ENCODE measurements around the gene KNTC1.
"Not testable (repeated sequence)": the region's sequence is repeated elsewhere in the genome, so short reads cannot be mapped to it uniquely, and the experiment has no call there.

KNTC1 gene

DNA sequence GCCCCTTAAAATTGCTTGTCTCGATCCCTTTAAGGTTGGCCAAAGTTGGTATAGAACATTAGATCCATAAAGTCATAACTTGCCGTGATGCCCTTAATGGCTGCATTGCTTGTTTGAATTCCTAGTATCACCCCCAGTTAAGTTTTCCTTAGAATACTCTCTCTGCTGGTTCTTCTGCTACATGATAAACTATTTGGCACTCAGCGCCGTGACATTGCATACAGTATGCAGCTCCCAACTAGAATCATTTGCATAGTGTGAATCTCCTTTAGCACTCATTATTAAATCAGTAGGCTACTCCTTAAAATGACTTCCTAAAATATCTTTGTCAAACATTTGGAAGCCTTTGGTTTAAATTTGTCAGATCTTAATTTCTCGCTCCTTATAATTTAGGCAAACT, 42.2 kb downstream of the KNTC1 start:
- Histone ChIP-seq H2AK5ac (ENCODE audit: low read depth, low read length) (no peak overlapping the region), H3K27me3 (ENCODE audit: control insufficient read depth in 3 of 3, insufficient read depth in 3 of 3, low read depth in 1 of 3, low read length in 3 of 3) (no peaks in the 10 kb centered on the region), H3K36me3 (replicated peaks in 1 of 2; ENCODE audit: control insufficient read depth in 2 of 2, insufficient read depth in 2 of 2, low read length in 2 of 2) (peaks cover 24 to 100% of the 10 kb centered on the region in 2 donors), H3K4me1 (ENCODE audit: control insufficient read depth in 2 of 2, insufficient read depth in 1 of 2, low read depth in 1 of 2, low read length in 2 of 2) (no peaks in the 10 kb centered on the region), H3K23ac (ENCODE audit: low read depth, low read length, poor library complexity) (no peak overlapping the region), H4K8ac (ENCODE audit: low read depth, low read length) (no peak overlapping the region), H2BK12ac (ENCODE audit: low read length) (no peak overlapping the region), H2BK15ac (ENCODE audit: low read length) (no peak overlapping the region), H2BK120ac (ENCODE audit: low read depth, low read length) (no peak overlapping the region), H3K4ac (ENCODE audit: low read length) (no peak overlapping the region), H3K18ac (ENCODE audit: low read length) (no peak overlapping the region), H2AFZ (ENCODE audit: low read length) (no peak overlapping the region), H3K27ac (replicated peaks; ENCODE audit: low read length) (no peak overlapping the region), H3K4me3 (ENCODE audit: low read length in 2 of 2) (no peak overlapping the region), H3K14ac (ENCODE audit: low read length) (no peak overlapping the region), H4K91ac (ENCODE audit: low read depth, low read length, poor library complexity) (no peak overlapping the region), H3K4me2 (ENCODE audit: insufficient read depth, low read length, poor library complexity, severe bottlenecking) (no peak overlapping the region), H3K9me3 (replicated peaks in 1 of 2; ENCODE audit: control insufficient read depth in 2 of 2, insufficient read depth in 1 of 2, low read depth in 1 of 2, low read length in 2 of 2) (no peaks in the 10 kb centered on the region), H3K79me1 (ENCODE audit: low read depth, low read length) (no peaks in the 10 kb centered on the region), H3K9ac (ENCODE audit: low read depth, low read length, poor library complexity) (no peak overlapping the region), H2BK5ac (ENCODE audit: low read length) (no peak overlapping the region)
- no peak for DNase-seq (ENCODE audit: low spot score)
- WGBS, 2 donors (ENCODE audit: extremely low coverage in 2 of 2, insufficient read length in 2 of 2, insufficient replicate concordance in 1 of 2): no CpG with 5 or more reads among the region's 5 CpGs

DNA sequence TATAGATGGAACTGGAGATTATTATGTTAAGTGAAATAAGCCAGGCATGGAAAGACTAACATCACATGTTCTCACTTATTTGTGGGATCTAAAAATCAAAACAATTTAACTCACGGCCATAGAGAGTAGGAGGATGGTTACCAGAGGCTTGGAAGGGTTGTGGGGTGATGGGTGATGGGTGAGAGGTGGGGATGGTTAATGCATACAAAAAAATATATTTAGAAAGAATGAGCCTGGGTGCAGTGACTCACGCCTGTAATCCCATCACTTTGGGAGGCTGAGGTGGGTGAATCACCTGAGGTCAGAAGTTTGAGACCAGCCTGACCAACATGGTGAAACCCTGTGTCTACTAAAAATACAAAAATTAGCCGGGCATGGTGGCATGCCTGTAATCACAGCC, 43.0 kb downstream of the KNTC1 start:
- H2AFZ ChIP-seq (ENCODE audit: low read length); H2BK120ac ChIP-seq (ENCODE audit: low read depth, low read length); H2BK5ac ChIP-seq (ENCODE audit: low read length); H3K9ac ChIP-seq (ENCODE audit: low read depth, low read length, poor library complexity); DNase-seq (ENCODE audit: low spot score); H3K4me3 ChIP-seq (ENCODE audit: low read length in 2 of 2); H3K27me3 ChIP-seq (ENCODE audit: control insufficient read depth in 3 of 3, insufficient read depth in 3 of 3, low read depth in 1 of 3, low read length in 3 of 3); H4K91ac ChIP-seq (ENCODE audit: low read depth, low read length, poor library complexity); H2BK12ac ChIP-seq (ENCODE audit: low read length); H3K18ac ChIP-seq (ENCODE audit: low read length); H3K23ac ChIP-seq (ENCODE audit: low read depth, low read length, poor library complexity); H4K8ac ChIP-seq (ENCODE audit: low read depth, low read length); H3K79me1 ChIP-seq (ENCODE audit: low read depth, low read length); H3K27ac ChIP-seq (replicated peaks; ENCODE audit: low read length); H3K4me2 ChIP-seq (ENCODE audit: insufficient read depth, low read length, poor library complexity, severe bottlenecking); H3K4ac ChIP-seq (ENCODE audit: low read length); H3K14ac ChIP-seq (ENCODE audit: low read length); H3K9me3 ChIP-seq (replicated peaks in 1 of 2; ENCODE audit: control insufficient read depth in 2 of 2, insufficient read depth in 1 of 2, low read depth in 1 of 2, low read length in 2 of 2); H2BK15ac ChIP-seq (ENCODE audit: low read length); H2AK5ac ChIP-seq (ENCODE audit: low read depth, low read length); H3K4me1 ChIP-seq (ENCODE audit: control insufficient read depth in 2 of 2, insufficient read depth in 1 of 2, low read depth in 1 of 2, low read length in 2 of 2): not testable (repeated sequence)
- no CpG with 5 or more reads among the region's 3 CpGs for WGBS, 2 donors (ENCODE audit: extremely low coverage in 2 of 2, insufficient read length in 2 of 2, insufficient replicate concordance in 1 of 2)
- H3K36me3 ChIP-seq (replicated peaks in 1 of 2; ENCODE audit: control insufficient read depth in 2 of 2, insufficient read depth in 2 of 2, low read length in 2 of 2): peaks cover 27 to 100% of the 10 kb centered on the region in 2 donors

GRCh38 chr12:122571821-122572220, 44.8 kb downstream of the KNTC1 start:
- no peak overlapping the region for H2BK5ac ChIP-seq (ENCODE audit: low read length)
- no CpG with 5 or more reads among the region's 6 CpGs for WGBS, 2 donors (ENCODE audit: extremely low coverage in 2 of 2, insufficient read length in 2 of 2, insufficient replicate concordance in 1 of 2)
- no peak overlapping the region for H3K4me2 ChIP-seq (ENCODE audit: insufficient read depth, low read length, poor library complexity, severe bottlenecking)
- H3K4ac ChIP-seq (ENCODE audit: low read length): no peak overlapping the region
- H3K4me1 ChIP-seq (ENCODE audit: control insufficient read depth in 2 of 2, insufficient read depth in 1 of 2, low read depth in 1 of 2, low read length in 2 of 2): no peaks in the 10 kb centered on the region
- peaks cover 27 to 100% of the 10 kb centered on the region in 2 donors for H3K36me3 ChIP-seq (replicated peaks in 1 of 2; ENCODE audit: control insufficient read depth in 2 of 2, insufficient read depth in 2 of 2, low read length in 2 of 2)
- no peak overlapping the region for H2AFZ ChIP-seq (ENCODE audit: low read length)
- no peak overlapping the region for H2AK5ac ChIP-seq (ENCODE audit: low read depth, low read length)
- no peak overlapping the region for H2BK12ac ChIP-seq (ENCODE audit: low read length)
- H2BK15ac ChIP-seq (ENCODE audit: low read length): no peak overlapping the region
- H4K8ac ChIP-seq (ENCODE audit: low read depth, low read length): no peak overlapping the region
- H2BK120ac ChIP-seq (ENCODE audit: low read depth, low read length): no peak overlapping the region
- DNase-seq (ENCODE audit: low spot score): no peak
- H3K14ac ChIP-seq (ENCODE audit: low read length): no peak overlapping the region
- H4K91ac ChIP-seq (ENCODE audit: low read depth, low read length, poor library complexity): no peak overlapping the region
- no peaks in the 10 kb centered on the region for H3K9me3 ChIP-seq (replicated peaks in 1 of 2; ENCODE audit: control insufficient read depth in 2 of 2, insufficient read depth in 1 of 2, low read depth in 1 of 2, low read length in 2 of 2)
- H3K79me1 ChIP-seq (ENCODE audit: low read depth, low read length): no peaks in the 10 kb centered on the region
- no peak overlapping the region for H3K18ac ChIP-seq (ENCODE audit: low read length)
- no peak overlapping the region for H3K27ac ChIP-seq (replicated peaks; ENCODE audit: low read length)
- H3K9ac ChIP-seq (ENCODE audit: low read depth, low read length, poor library complexity): no peak overlapping the region
- H3K23ac ChIP-seq (ENCODE audit: low read depth, low read length, poor library complexity): no peak overlapping the region
- no peaks in the 10 kb centered on the region for H3K27me3 ChIP-seq (ENCODE audit: control insufficient read depth in 3 of 3, insufficient read depth in 3 of 3, low read depth in 1 of 3, low read length in 3 of 3)
- no peak overlapping the region for H3K4me3 ChIP-seq (ENCODE audit: low read length in 2 of 2)

GRCh38 chr12:122583294-122583693, 56.2 kb downstream of the KNTC1 start:
- not testable (repeated sequence) for H3K4me2 ChIP-seq (ENCODE audit: insufficient read depth, low read length, poor library complexity, severe bottlenecking); H2AFZ ChIP-seq (ENCODE audit: low read length); H3K79me1 ChIP-seq (ENCODE audit: low read depth, low read length); H3K9ac ChIP-seq (ENCODE audit: low read depth, low read length, poor library complexity); H2AK5ac ChIP-seq (ENCODE audit: low read depth, low read length); H3K27me3 ChIP-seq (ENCODE audit: control insufficient read depth in 3 of 3, insufficient read depth in 3 of 3, low read depth in 1 of 3, low read length in 3 of 3); H3K4me1 ChIP-seq (ENCODE audit: control insufficient read depth in 2 of 2, insufficient read depth in 1 of 2, low read depth in 1 of 2, low read length in 2 of 2); H3K14ac ChIP-seq (ENCODE audit: low read length); H3K9me3 ChIP-seq (replicated peaks in 1 of 2; ENCODE audit: control insufficient read depth in 2 of 2, insufficient read depth in 1 of 2, low read depth in 1 of 2, low read length in 2 of 2); H3K23ac ChIP-seq (ENCODE audit: low read depth, low read length, poor library complexity); H2BK120ac ChIP-seq (ENCODE audit: low read depth, low read length); H3K27ac ChIP-seq (replicated peaks; ENCODE audit: low read length); H3K18ac ChIP-seq (ENCODE audit: low read length); H2BK5ac ChIP-seq (ENCODE audit: low read length); H3K4me3 ChIP-seq (ENCODE audit: low read length in 2 of 2); DNase-seq (ENCODE audit: low spot score); H2BK15ac ChIP-seq (ENCODE audit: low read length); H4K91ac ChIP-seq (ENCODE audit: low read depth, low read length, poor library complexity); H4K8ac ChIP-seq (ENCODE audit: low read depth, low read length); H2BK12ac ChIP-seq (ENCODE audit: low read length); H3K4ac ChIP-seq (ENCODE audit: low read length)
- peaks cover 16 to 97% of the 10 kb centered on the region in 2 donors for H3K36me3 ChIP-seq (replicated peaks in 1 of 2; ENCODE audit: control insufficient read depth in 2 of 2, insufficient read depth in 2 of 2, low read length in 2 of 2)
- no CpG with 5 or more reads among the region's 2 CpGs for WGBS, 2 donors (ENCODE audit: extremely low coverage in 2 of 2, insufficient read length in 2 of 2, insufficient replicate concordance in 1 of 2)

Data from neuronal stem cell (in vitro differentiated cells).